PC-3 (cell line): Measurements from ENCODE around the gene CMTM7.

Experiments
- EZH2 ChIP-seq: fragments of 300-600 bp; sonication (generic); IDR thresholded peaks from one replicate; pipeline ENCODE4 v1.6.1; 2017; ENCODE audit warnings: antibody characterized with exemption, mild to moderate bottlenecking, low read length; ENCODE audit not compliant: unreplicated experiment
- EZH2phosphoT487 ChIP-seq: fragments of 300-600 bp; sonication (generic); IDR thresholded peaks from 2 replicates; pipeline ENCODE4 v1.6.1; 2018; ENCODE audit warnings: mild to moderate bottlenecking, antibody characterized with exemption, low read length, borderline replicate concordance
- TF ChIP-seq, protein P1 (sequence below): fragments of 300-600 bp; sonication (generic); conservative IDR thresholded peaks from 2 replicates; pipeline ENCODE4 v1.5.1; 2017; ENCODE audit warnings: antibody characterized with exemption, low read depth, mild to moderate bottlenecking, low read length

DNA sequence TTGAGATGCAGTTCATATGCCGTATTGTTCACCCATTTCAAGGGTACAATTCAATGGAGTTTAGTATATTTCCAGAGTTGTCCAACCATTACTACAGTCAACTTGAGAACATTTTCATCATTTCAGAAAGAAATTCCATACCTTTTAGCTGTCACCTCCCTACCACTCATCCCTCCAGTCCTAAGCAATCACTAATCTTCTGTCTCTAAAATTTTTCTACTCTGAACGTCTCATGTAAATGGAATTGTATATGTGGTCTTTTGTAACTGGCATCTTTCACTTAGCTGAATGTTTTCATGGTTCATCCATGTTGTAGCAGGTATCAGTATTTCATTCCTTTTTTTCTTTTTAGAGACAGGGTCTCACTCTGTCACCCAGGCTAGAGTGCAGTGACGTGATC lies 51.1 kb downstream of the CMTM7 start:
- TF ChIP-seq, protein P1, sequence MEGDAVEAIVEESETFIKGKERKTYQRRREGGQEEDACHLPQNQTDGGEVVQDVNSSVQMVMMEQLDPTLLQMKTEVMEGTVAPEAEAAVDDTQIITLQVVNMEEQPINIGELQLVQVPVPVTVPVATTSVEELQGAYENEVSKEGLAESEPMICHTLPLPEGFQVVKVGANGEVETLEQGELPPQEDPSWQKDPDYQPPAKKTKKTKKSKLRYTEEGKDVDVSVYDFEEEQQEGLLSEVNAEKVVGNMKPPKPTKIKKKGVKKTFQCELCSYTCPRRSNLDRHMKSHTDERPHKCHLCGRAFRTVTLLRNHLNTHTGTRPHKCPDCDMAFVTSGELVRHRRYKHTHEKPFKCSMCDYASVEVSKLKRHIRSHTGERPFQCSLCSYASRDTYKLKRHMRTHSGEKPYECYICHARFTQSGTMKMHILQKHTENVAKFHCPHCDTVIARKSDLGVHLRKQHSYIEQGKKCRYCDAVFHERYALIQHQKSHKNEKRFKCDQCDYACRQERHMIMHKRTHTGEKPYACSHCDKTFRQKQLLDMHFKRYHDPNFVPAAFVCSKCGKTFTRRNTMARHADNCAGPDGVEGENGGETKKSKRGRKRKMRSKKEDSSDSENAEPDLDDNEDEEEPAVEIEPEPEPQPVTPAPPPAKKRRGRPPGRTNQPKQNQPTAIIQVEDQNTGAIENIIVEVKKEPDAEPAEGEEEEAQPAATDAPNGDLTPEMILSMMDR: no peak
- TF ChIP-seq EZH2 (no peak), EZH2phosphoT487 (no peak)
